NCI-H2171 treated with DMSO at 0.1 percent for 48 hours (cell line): ENCODE results near the gene ZNF879.
A peak's percentile ranks its signal among the peaks of the same experiment; 100 is the strongest.

Experiments used
- DNase-seq: peaks from one replicate; lab custom pipeline; 2025; lab: John Stamatoyannopoulos, UW

The ZNF879 gene

GRCh38 chr5:179023528-179024189, at the start of gene ZNF879:
Gene ZNF879 (plus strand): TSS chr5:179023804. CDS start chr5:179025005, 1,201 bp downstream.
- peak; percentile 77 for DNase-seq

- DNase-seq: no peak
These were observed 42.2 kb upstream of the ZNF879 start for GRCh38 chr5:178981381-178981780.

GRCh38 chr5:178982941-178983340, 40.7 kb upstream of the ZNF879 start:
- DNase-seq: no peak

GRCh38 chr5:178983728-178984127, 39.9 kb upstream of the ZNF879 start:
- DNase-seq: no peak

GRCh38 chr5:178984145-178985072, 39.2 kb upstream of the ZNF879 start:
- no peak for DNase-seq

GRCh38 chr5:178986326-178986960, 37.2 kb upstream of the ZNF879 start:
- DNase-seq: no peak

GRCh38 chr5:178988436-178989220, 35.0 kb upstream of the ZNF879 start:
- no peak for DNase-seq

- no peak for DNase-seq
These were observed 34.3 kb upstream of the ZNF879 start for GRCh38 chr5:178989311-178989710.

- no peak for DNase-seq
These were observed 33.1 kb upstream of the ZNF879 start for GRCh38 chr5:178990491-178990890.

- DNase-seq: no peak
These were observed 32.1 kb upstream of the ZNF879 start for GRCh38 chr5:178991190-178992145.

GRCh38 chr5:178992291-178992895, 31.2 kb upstream of the ZNF879 start:
- no peak for DNase-seq

GRCh38 chr5:178993236-178993765, 30.3 kb upstream of the ZNF879 start:
- no peak for DNase-seq

- DNase-seq: no peak
These were observed 29.5 kb upstream of the ZNF879 start for GRCh38 chr5:178993955-178994579.

- DNase-seq: no peak
These were observed 28.8 kb upstream of the ZNF879 start, which contains the start of gene GRM6 for GRCh38 chr5:178994580-178995340. Gene GRM6 (minus strand): TSS chr5:178995320. CDS start chr5:178994944, 376 bp downstream.

GRCh38 chr5:178995341-178995690, 28.3 kb upstream of the ZNF879 start:
- no peak for DNase-seq

GRCh38 chr5:178996156-178996555, 27.4 kb upstream of the ZNF879 start:
- no peak for DNase-seq

- no peak for DNase-seq
These were observed 26.4 kb upstream of the ZNF879 start for GRCh38 chr5:178997191-178997590.

GRCh38 chr5:178998441-178998840, 25.2 kb upstream of the ZNF879 start:
- no peak for DNase-seq

GRCh38 chr5:179006564-179006963, 17.0 kb upstream of the ZNF879 start:
- no peak for DNase-seq
